ENCODE measurements around the gene ATP5F1B. TPM values are rescaled to one million over a fixed set of nuclear protein-coding genes. Genes with fewer than 3 reads are reported as not detected.

ATP5F1B gene
- total and polyA plus RNA-seq, 2 of the 8 experiments (the other 6 are each of a cell fraction or from before 2014, with no cell fraction given) = 900 to 1,522 TPM

DNA sequence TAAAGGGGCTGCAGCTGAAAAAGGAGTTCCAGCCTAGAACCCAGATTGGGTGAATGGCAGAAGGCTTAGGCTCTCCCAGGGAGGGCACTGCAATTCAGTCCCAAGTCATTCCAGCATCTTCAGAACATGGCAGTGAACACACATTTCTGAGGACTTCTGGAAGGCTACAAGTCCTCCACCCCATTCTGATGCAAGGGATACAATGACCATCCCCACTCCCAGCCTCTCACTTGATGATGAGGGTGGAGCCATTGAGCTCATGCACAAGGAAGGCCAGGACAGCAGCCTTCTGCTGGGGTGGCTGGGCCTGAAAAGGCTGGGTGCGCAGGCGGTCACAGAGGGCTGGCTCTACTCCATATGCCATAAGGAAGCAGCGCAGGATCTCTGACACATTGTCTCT lies 41.4 kb downstream of the ATP5F1B start (continued):
- no peak for TF ChIP-seq NANOG (IDR thresholded peaks at IDR 0.05; ENCODE audit: insufficient read depth, low read depth, low read length, poor library complexity, severe bottlenecking)
